Frontal cortex (tissue), 4 donors: ENCODE results near the gene ABCC4. TPM values are rescaled to one million over a fixed set of nuclear protein-coding genes. Genes with fewer than 3 reads are reported as not detected.
A peak's percentile ranks its signal among the peaks of the same experiment; 100 is the strongest.

ENCODE experiments used
- DNase-seq, 2 donors: peaks; one replicate each; pipeline ENCODE4 v3.0.0; 2012; ENCODE audit warnings: low spot score in 2 of 2
- FAIRE-seq: peaks from 2 replicates; lab custom pipeline; 2012; peaks lifted over from hg19 to GRCh38; lab: Jason Lieb, UNC
- total RNA-seq: library from RNA; depleted of rRNA; stranded (reverse); fragments of >200 nt; gene quantifications from one replicate; pipeline ENCODE4 v1.2.3, GENCODE V29; 2014
- donor health status: control.
- donor health status: control.
- donor health status: control.

ABCC4 gene
- total RNA-seq = 9.0 TPM

GRCh38 chr13:95301183-95301967 lies at the start of gene ABCC4:
Gene ABCC4, minus strand, starts transcription at chr13:95301451. Its CDS starts 137 bp downstream, at chr13:95301314.
- no peak for FAIRE-seq
- DNase-seq = peak; percentile 66 to 73

GRCh38 chr13:95349267-95349666 lies 48.0 kb upstream of the ABCC4 start:
- FAIRE-seq (no peak), DNase-seq (no peak)

GRCh38 chr13:95343944-95344343 lies 42.7 kb upstream of the ABCC4 start:
- FAIRE-seq (no peak), DNase-seq (no peak)

GRCh38 chr13:95341441-95341840 lies 40.2 kb upstream of the ABCC4 start:
- no peak for FAIRE-seq
- DNase-seq = no peak

GRCh38 chr13:95338905-95339304 lies 37.7 kb upstream of the ABCC4 start:
- DNase-seq = no peak
- no peak for FAIRE-seq

- no peak for DNase-seq
- no peak for FAIRE-seq
These were observed 36.3 kb upstream of the ABCC4 start for GRCh38 chr13:95337597-95337996.

GRCh38 chr13:95335667-95336066 lies 34.4 kb upstream of the ABCC4 start:
- no peak for DNase-seq
- no peak for FAIRE-seq

- FAIRE-seq (no peak), DNase-seq (no peak)
These were observed 27.1 kb upstream of the ABCC4 start for GRCh38 chr13:95328386-95328785.

GRCh38 chr13:95327190-95327589 lies 25.9 kb upstream of the ABCC4 start:
- DNase-seq (no peak), FAIRE-seq (no peak)

GRCh38 chr13:95326695-95327094 lies 25.4 kb upstream of the ABCC4 start:
- FAIRE-seq = no peak

GRCh38 chr13:95325485-95325884 lies 24.2 kb upstream of the ABCC4 start:
- no peak for FAIRE-seq
- no peak for DNase-seq

More at GRCh38 chr13:95326695-95327094, 25.4 kb upstream of the ABCC4 start:
- no peak for DNase-seq

- DNase-seq = no peak
- FAIRE-seq = no peak
These were observed 22.8 kb upstream of the ABCC4 start for GRCh38 chr13:95323930-95324662.

- no peak for FAIRE-seq
These were observed 18.5 kb upstream of the ABCC4 start for GRCh38 chr13:95319551-95320274.

GRCh38 chr13:95317039-95317989 lies 16.1 kb upstream of the ABCC4 start:
- FAIRE-seq = no peak

More at GRCh38 chr13:95319551-95320274, 18.5 kb upstream of the ABCC4 start:
- no peak for DNase-seq

GRCh38 chr13:95315752-95316151 lies 14.5 kb upstream of the ABCC4 start:
- DNase-seq (no peak), FAIRE-seq (no peak)

More at GRCh38 chr13:95317039-95317989, 16.1 kb upstream of the ABCC4 start:
- no peak for DNase-seq

GRCh38 chr13:95307507-95307906 lies 6.3 kb upstream of the ABCC4 start:
- DNase-seq (no peak), FAIRE-seq (no peak)

GRCh38 chr13:95304453-95304852 lies 3.2 kb upstream of the ABCC4 start:
- FAIRE-seq (no peak), DNase-seq (no peak)

- no peak for DNase-seq
- no peak for FAIRE-seq
These were observed 730 bp upstream of the ABCC4 start for GRCh38 chr13:95301968-95302393.

- FAIRE-seq (no peak), DNase-seq (peak; percentile 51 to 58)
These were observed 547 bp downstream of the ABCC4 start for GRCh38 chr13:95300625-95301182.
